Neural progenitor cell (in vitro differentiated cells): ENCODE measurements around the gene MT1X.

Experiments used
- CTCF ChIP-seq: fragments of 200-600 bp; sonication (generic); IDR thresholded peaks from 2 replicates; pipeline ENCODE4 v1.5.1; 2017; ENCODE audit warnings: antibody characterized with exemption, mild to moderate bottlenecking
- EZH2 ChIP-seq: fragments of 200-600 bp; sonication (generic); IDR thresholded peaks from 2 replicates; pipeline ENCODE4 v1.6.1; 2017; ENCODE audit warnings: antibody characterized with exemption, mild to moderate bottlenecking, moderate library complexity
- EZH2phosphoT487 ChIP-seq: fragments of 200-600 bp; sonication (generic); IDR thresholded peaks from 2 replicates; pipeline ENCODE4 v1.6.1; 2017; ENCODE audit warnings: antibody characterized with exemption

- TF ChIP-seq CTCF = no peak
- no peak for TF ChIP-seq EZH2
- no peak for TF ChIP-seq EZH2phosphoT487
Measured at GRCh38 chr16:56728027-56728426, 45.8 kb downstream of the MT1X start.
